ENCODE data around the gene ORC4.

The ORC4 gene

GRCh38 chr2:148039783-148040182 is 19.2 kb upstream of the ORC4 start:
- H3K9me3 ChIP-seq (ENCODE audit: control insufficient read depth, insufficient read depth, low read length): no peaks in the 10 kb centered on the region
- H3K9ac ChIP-seq (ENCODE audit: low read depth, low read length): no peak overlapping the region
- no peaks in the 10 kb centered on the region for H3K36me3 ChIP-seq (ENCODE audit: control insufficient read depth, insufficient read depth, low read length)
- no peak overlapping the region for H3K4me3 ChIP-seq (ENCODE audit: low read depth, low read length)
- H3K27ac ChIP-seq (ENCODE audit: low read depth, low read length): no peak overlapping the region
- no peaks in the 10 kb centered on the region for H3K27me3 ChIP-seq (ENCODE audit: control insufficient read depth, insufficient read depth, low read length)
- peaks cover 24% of the 10 kb centered on the region for H3K4me1 ChIP-seq (ENCODE audit: control insufficient read depth, insufficient read depth, low read length)

- no peak overlapping the region for H3K9ac ChIP-seq (ENCODE audit: low read depth, low read length)
- peaks cover 2% of the 10 kb centered on the region; the same call in 1 of the 2 replicates for H3K4me1 ChIP-seq (ENCODE audit: control insufficient read depth, insufficient read depth, low read length)
- no peaks in the 10 kb centered on the region for H3K9me3 ChIP-seq (ENCODE audit: control insufficient read depth, insufficient read depth, low read length)
- no peaks in the 10 kb centered on the region for H3K36me3 ChIP-seq (ENCODE audit: control insufficient read depth, insufficient read depth, low read length)
- no peak overlapping the region for H3K27ac ChIP-seq (ENCODE audit: low read depth, low read length)
- no peaks in the 10 kb centered on the region for H3K27me3 ChIP-seq (ENCODE audit: control insufficient read depth, insufficient read depth, low read length)
- no peak overlapping the region for H3K4me3 ChIP-seq (ENCODE audit: low read depth, low read length)
Observed at GRCh38 chr2:148032215-148032614, 11.7 kb upstream of the ORC4 start.

- Histone ChIP-seq H3K27ac (ENCODE audit: low read depth, low read length) (no peak overlapping the region), H3K9me3 (ENCODE audit: control insufficient read depth, insufficient read depth, low read length) (no peaks in the 10 kb centered on the region), H3K4me1 (ENCODE audit: control insufficient read depth, insufficient read depth, low read length) (no peaks in the 10 kb centered on the region), H3K9ac (ENCODE audit: low read depth, low read length) (no peak overlapping the region), H3K4me3 (ENCODE audit: low read depth, low read length) (no peak overlapping the region), H3K36me3 (ENCODE audit: control insufficient read depth, insufficient read depth, low read length) (no peaks in the 10 kb centered on the region), H3K27me3 (ENCODE audit: control insufficient read depth, insufficient read depth, low read length) (no peaks in the 10 kb centered on the region)
Observed at GRCh38 chr2:148031152-148031551, 10.6 kb upstream of the ORC4 start.

- H3K27ac ChIP-seq (ENCODE audit: low read depth, low read length): no peak overlapping the region
- H3K4me1 ChIP-seq (ENCODE audit: control insufficient read depth, insufficient read depth, low read length): no peaks in the 10 kb centered on the region
Observed at GRCh38 chr2:148028781-148029180, 8.2 kb upstream of the ORC4 start.

GRCh38 chr2:148027822-148028221 is 7.3 kb upstream of the ORC4 start:
- Histone ChIP-seq H3K9me3 (ENCODE audit: control insufficient read depth, insufficient read depth, low read length) (no peaks in the 10 kb centered on the region), H3K27me3 (ENCODE audit: control insufficient read depth, insufficient read depth, low read length) (no peaks in the 10 kb centered on the region), H3K36me3 (ENCODE audit: control insufficient read depth, insufficient read depth, low read length) (no peaks in the 10 kb centered on the region), H3K4me3 (ENCODE audit: low read depth, low read length) (no peak overlapping the region), H3K9ac (ENCODE audit: low read depth, low read length) (no peak overlapping the region), H3K4me1 (ENCODE audit: control insufficient read depth, insufficient read depth, low read length) (peaks cover 2% of the 10 kb centered on the region; the same call in 1 of the 2 replicates), H3K27ac (ENCODE audit: low read depth, low read length) (no peak overlapping the region)

More at GRCh38 chr2:148028781-148029180, 8.2 kb upstream of the ORC4 start:
- Histone ChIP-seq H3K36me3 (ENCODE audit: control insufficient read depth, insufficient read depth, low read length) (no peaks in the 10 kb centered on the region), H3K9me3 (ENCODE audit: control insufficient read depth, insufficient read depth, low read length) (no peaks in the 10 kb centered on the region), H3K4me3 (ENCODE audit: low read depth, low read length) (no peak overlapping the region), H3K9ac (ENCODE audit: low read depth, low read length) (no peak overlapping the region), H3K27me3 (ENCODE audit: control insufficient read depth, insufficient read depth, low read length) (no peaks in the 10 kb centered on the region)

GRCh38 chr2:148026573-148026972 is 6.0 kb upstream of the ORC4 start:
- H3K9ac ChIP-seq (ENCODE audit: low read depth, low read length): no peak overlapping the region
- no peaks in the 10 kb centered on the region for H3K27me3 ChIP-seq (ENCODE audit: control insufficient read depth, insufficient read depth, low read length)
- no peak overlapping the region for H3K27ac ChIP-seq (ENCODE audit: low read depth, low read length)
- H3K4me3 ChIP-seq (ENCODE audit: low read depth, low read length): no peak overlapping the region
- H3K9me3 ChIP-seq (ENCODE audit: control insufficient read depth, insufficient read depth, low read length): no peaks in the 10 kb centered on the region
- no peaks in the 10 kb centered on the region for H3K36me3 ChIP-seq (ENCODE audit: control insufficient read depth, insufficient read depth, low read length)
- H3K4me1 ChIP-seq (ENCODE audit: control insufficient read depth, insufficient read depth, low read length): peaks cover 9% of the 10 kb centered on the region; the same call in 1 of the 2 replicates

- Histone ChIP-seq H3K9ac (ENCODE audit: low read depth, low read length) (no peak overlapping the region), H3K4me3 (ENCODE audit: low read depth, low read length) (no peak overlapping the region)
Observed at GRCh38 chr2:148023861-148024260, 3.3 kb upstream of the ORC4 start.

GRCh38 chr2:148022882-148023281 is 2.3 kb upstream of the ORC4 start:
- Histone ChIP-seq H3K27ac (ENCODE audit: low read depth, low read length) (no peak overlapping the region), H3K27me3 (ENCODE audit: control insufficient read depth, insufficient read depth, low read length) (no peaks in the 10 kb centered on the region), H3K36me3 (ENCODE audit: control insufficient read depth, insufficient read depth, low read length) (no peaks in the 10 kb centered on the region), H3K9ac (ENCODE audit: low read depth, low read length) (no peak overlapping the region), H3K4me3 (ENCODE audit: low read depth, low read length) (peak overlapping the region; percentile 97), H3K9me3 (ENCODE audit: control insufficient read depth, insufficient read depth, low read length) (no peaks in the 10 kb centered on the region), H3K4me1 (ENCODE audit: control insufficient read depth, insufficient read depth, low read length) (peaks cover 15% of the 10 kb centered on the region; the same call in 1 of the 2 replicates)

More at GRCh38 chr2:148023861-148024260, 3.3 kb upstream of the ORC4 start:
- Histone ChIP-seq H3K4me1 (ENCODE audit: control insufficient read depth, insufficient read depth, low read length) (peaks cover 9% of the 10 kb centered on the region; the same call in 1 of the 2 replicates), H3K27me3 (ENCODE audit: control insufficient read depth, insufficient read depth, low read length) (no peaks in the 10 kb centered on the region), H3K27ac (ENCODE audit: low read depth, low read length) (no peak overlapping the region), H3K9me3 (ENCODE audit: control insufficient read depth, insufficient read depth, low read length) (no peaks in the 10 kb centered on the region), H3K36me3 (ENCODE audit: control insufficient read depth, insufficient read depth, low read length) (no peaks in the 10 kb centered on the region)

- H3K27me3 ChIP-seq (ENCODE audit: control insufficient read depth, insufficient read depth, low read length): no peaks in the 10 kb centered on the region
- H3K4me3 ChIP-seq (ENCODE audit: low read depth, low read length): peak overlapping the region; percentile 97
- H3K27ac ChIP-seq (ENCODE audit: low read depth, low read length): no peak overlapping the region
- no peaks in the 10 kb centered on the region for H3K36me3 ChIP-seq (ENCODE audit: control insufficient read depth, insufficient read depth, low read length)
- peaks cover 18% of the 10 kb centered on the region; the same call in 1 of the 2 replicates for H3K4me1 ChIP-seq (ENCODE audit: control insufficient read depth, insufficient read depth, low read length)
- no peaks in the 10 kb centered on the region for H3K9me3 ChIP-seq (ENCODE audit: control insufficient read depth, insufficient read depth, low read length)
- H3K9ac ChIP-seq (ENCODE audit: low read depth, low read length): no peak overlapping the region
Observed at GRCh38 chr2:148022351-148022750, 1.8 kb upstream of the ORC4 start.

GRCh38 chr2:148021886-148022285 is 1.3 kb upstream of the ORC4 start:
- Histone ChIP-seq H3K9me3 (ENCODE audit: control insufficient read depth, insufficient read depth, low read length) (no peaks in the 10 kb centered on the region), H3K9ac (ENCODE audit: low read depth, low read length) (no peak overlapping the region), H3K36me3 (ENCODE audit: control insufficient read depth, insufficient read depth, low read length) (no peaks in the 10 kb centered on the region), H3K4me1 (ENCODE audit: control insufficient read depth, insufficient read depth, low read length) (peaks cover 18% of the 10 kb centered on the region; the same call in 1 of the 2 replicates), H3K27ac (ENCODE audit: low read depth, low read length) (peak overlapping the region; percentile 92), H3K4me3 (ENCODE audit: low read depth, low read length) (peak overlapping the region; percentile 97), H3K27me3 (ENCODE audit: control insufficient read depth, insufficient read depth, low read length) (no peaks in the 10 kb centered on the region)

- H3K9ac ChIP-seq (ENCODE audit: low read depth, low read length): peak within 1 kb of the TSS; percentile 79
- no peaks in the 10 kb centered on the region for H3K27me3 ChIP-seq (ENCODE audit: control insufficient read depth, insufficient read depth, low read length)
- H3K9me3 ChIP-seq (ENCODE audit: control insufficient read depth, insufficient read depth, low read length): no peaks in the 10 kb centered on the region
- peak within 1 kb of the TSS; percentile 97 for H3K4me3 ChIP-seq (ENCODE audit: low read depth, low read length)
- H3K4me1 ChIP-seq (ENCODE audit: control insufficient read depth, insufficient read depth, low read length): peaks cover 18% of the 10 kb centered on the region; the same call in 1 of the 2 replicates
- peak within 1 kb of the TSS; percentile 92 for H3K27ac ChIP-seq (ENCODE audit: low read depth, low read length)
- no peaks in the 10 kb centered on the region for H3K36me3 ChIP-seq (ENCODE audit: control insufficient read depth, insufficient read depth, low read length)
Observed at GRCh38 chr2:148021059-148021861, 723 bp upstream of the ORC4 start, which contains the start of gene MBD5. Gene MBD5, plus strand, starts transcription at chr2:148021091.

Measured in HUES48 (cell line).